ENCODE measurements around the gene BRD9. TPM values are rescaled to one million over a fixed set of nuclear protein-coding genes. Genes with fewer than 3 reads are reported as not detected.
A peak's percentile ranks its signal among the peaks of the same experiment; 100 is the strongest.
"Not testable (repeated sequence)": the region's sequence is repeated elsewhere in the genome, so short reads cannot be mapped to it uniquely, and the experiment has no call there.

Gene BRD9
- total and polyA plus RNA-seq, 4 donors = 33.4 to 49.2 (median 41.2) TPM

DNA sequence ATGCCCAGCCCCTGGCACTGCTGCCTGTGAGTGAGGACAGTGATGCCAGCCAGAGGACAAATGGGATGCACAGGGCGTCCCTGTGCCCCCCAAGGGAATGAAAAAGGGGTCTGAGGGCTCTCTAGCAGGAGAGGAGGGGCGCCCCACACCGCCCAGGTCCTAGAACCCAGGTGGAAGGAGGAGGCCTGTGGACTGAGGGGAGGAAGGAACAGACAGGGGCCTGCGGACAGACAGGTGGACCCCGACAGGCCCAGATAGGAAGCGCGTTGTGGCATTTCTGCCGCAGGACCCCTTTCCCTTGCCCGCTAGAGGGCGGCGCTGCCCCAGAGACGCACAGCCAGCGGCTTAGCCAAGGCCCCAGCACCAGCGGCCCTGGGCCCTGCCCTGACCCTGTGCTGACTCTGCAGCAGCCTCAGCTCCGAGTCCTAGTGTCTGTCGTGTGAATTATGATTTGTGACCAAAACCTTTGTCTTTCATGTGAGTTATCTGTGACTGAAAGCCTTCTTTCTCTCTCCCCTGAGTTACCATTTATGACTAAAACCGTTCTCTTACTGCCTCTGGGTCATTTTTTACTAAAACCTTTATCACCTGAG is 30.8 kb upstream of the BRD9 start:
- peaks cover 17% of the 10 kb centered on the region for H3K4me1 ChIP-seq (ENCODE audit: control insufficient read depth, insufficient read depth, low read length)
- H3K36me3 ChIP-seq (ENCODE audit: control insufficient read depth, insufficient read depth, low read length) = peaks cover 9% of the 10 kb centered on the region
- peaks cover 10% of the 10 kb centered on the region for H3K27me3 ChIP-seq (ENCODE audit: control insufficient read depth, insufficient read depth, low read length)
- H3K9me3 ChIP-seq (ENCODE audit: control insufficient read depth, insufficient read depth, low read length) = no peaks in the 10 kb centered on the region
- DNase-seq (ENCODE audit: low read depth in 4 of 6, low spot score in 6 of 6) = peak in 2 of 6 donors; percentile 84 to 89
- no peak overlapping the region for H3K27ac ChIP-seq (ENCODE audit: low read depth, low read length)
- WGBS (ENCODE audit: insufficient coverage) = 13% methylated on average over 16 of the region's 17 CpGs
- H3K4me3 ChIP-seq (ENCODE audit: low read depth, low read length) = no peak overlapping the region

DNA sequence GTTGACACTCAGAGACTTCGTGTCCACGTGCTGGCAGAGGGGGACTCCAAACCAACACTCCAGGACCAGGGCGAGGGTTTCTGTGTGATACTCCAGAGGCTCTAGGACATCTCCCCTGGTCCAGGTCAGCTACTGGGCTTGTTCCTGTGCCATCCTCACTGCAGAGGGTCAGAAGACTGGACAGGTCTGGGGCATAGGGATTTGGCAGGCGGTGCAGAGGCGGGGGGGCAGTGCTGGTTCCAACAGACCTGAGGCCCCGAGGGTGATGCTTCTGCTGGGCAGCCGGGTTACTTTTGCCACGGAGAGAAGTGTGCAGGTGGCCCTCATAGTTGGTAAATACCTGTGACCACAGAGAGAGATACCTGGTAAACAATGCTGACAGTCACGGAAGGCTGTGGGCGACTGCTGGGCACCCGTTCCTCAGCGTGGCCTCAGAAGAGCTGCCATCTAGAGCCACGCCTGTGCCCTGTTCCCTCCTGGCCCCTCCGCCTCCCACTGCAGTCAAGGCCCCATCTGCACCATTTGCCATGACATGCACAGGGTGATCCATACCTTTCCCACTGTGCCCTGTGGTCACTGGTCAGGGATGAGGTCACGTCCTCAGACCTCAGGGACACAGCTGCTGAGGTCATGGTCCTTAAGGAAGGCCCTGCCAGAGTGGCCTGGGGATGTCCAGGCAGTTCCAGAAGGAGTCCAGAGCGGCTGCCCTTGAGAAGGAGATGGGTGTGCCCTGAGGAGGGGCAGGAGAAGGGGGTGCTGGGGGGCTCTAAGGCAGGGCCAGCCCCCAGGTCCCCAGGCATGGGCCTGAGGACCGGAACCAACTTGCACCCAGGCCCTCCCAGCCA is 30.1 kb upstream of the BRD9 start:
- H3K36me3 ChIP-seq (ENCODE audit: control insufficient read depth, insufficient read depth, low read length) = peaks cover 9% of the 10 kb centered on the region
- peaks cover 17% of the 10 kb centered on the region for H3K4me1 ChIP-seq (ENCODE audit: control insufficient read depth, insufficient read depth, low read length)
- peaks cover 10% of the 10 kb centered on the region for H3K27me3 ChIP-seq (ENCODE audit: control insufficient read depth, insufficient read depth, low read length)
- H3K4me3 ChIP-seq (ENCODE audit: low read depth, low read length) = no peak overlapping the region
- no peak for DNase-seq (ENCODE audit: low read depth in 4 of 6, low spot score in 6 of 6)
- H3K9me3 ChIP-seq (ENCODE audit: control insufficient read depth, insufficient read depth, low read length) = no peaks in the 10 kb centered on the region
- 95% methylated on average over 17 of the region's 17 CpGs for WGBS (ENCODE audit: insufficient coverage)
- no peak overlapping the region for H3K27ac ChIP-seq (ENCODE audit: low read depth, low read length)

DNA sequence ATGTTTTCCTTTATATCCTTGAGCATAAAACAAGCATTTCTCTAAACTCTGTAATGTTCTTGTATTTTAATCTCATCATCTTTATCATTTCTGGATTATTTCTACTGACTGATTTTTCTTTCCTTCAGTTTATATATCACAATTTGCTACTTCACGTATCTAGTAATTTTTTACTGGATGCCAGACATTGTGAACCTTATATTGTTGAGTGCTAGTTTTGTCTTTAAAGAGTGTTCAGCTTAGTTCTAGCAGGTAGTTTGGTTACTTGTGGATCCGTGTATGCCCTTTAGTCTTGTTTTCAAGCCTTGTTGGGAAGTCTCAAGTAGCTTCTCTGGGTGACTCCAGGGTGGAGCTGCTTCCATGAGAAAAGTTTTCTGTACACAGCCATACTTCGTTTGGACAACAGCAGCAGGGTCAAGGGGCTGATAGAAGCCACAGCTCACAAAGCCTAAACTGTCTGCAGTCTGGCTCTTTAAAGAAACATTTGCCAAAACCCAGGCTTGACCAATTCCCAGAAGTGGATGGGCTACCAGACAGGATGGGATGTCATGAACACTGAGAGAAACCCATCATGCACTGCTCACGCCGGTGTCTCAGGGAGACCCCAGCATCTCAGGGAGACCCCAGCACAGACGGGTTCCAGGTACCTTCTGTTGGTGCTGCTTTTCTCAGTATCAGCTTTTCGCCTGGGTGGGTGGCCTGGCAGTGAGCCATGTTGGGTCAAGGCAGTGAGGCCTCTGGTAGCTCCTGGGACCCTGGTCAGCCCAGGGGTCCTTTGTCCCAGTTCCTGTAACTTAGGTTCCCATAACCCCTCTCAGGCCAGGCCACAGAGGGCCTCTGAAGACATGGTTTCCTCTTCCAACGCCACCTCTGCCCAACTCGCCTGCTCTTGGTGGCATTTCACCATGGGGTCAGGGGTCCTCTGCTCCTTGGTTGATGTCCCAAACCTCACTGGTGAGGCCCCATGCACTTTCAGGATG is 29.1 kb upstream of the BRD9 start:
- Histone ChIP-seq H3K27me3 (ENCODE audit: control insufficient read depth, insufficient read depth, low read length) (peaks cover 10% of the 10 kb centered on the region), H3K9me3 (ENCODE audit: control insufficient read depth, insufficient read depth, low read length) (no peaks in the 10 kb centered on the region), H3K36me3 (ENCODE audit: control insufficient read depth, insufficient read depth, low read length) (peaks cover 12% of the 10 kb centered on the region), H3K27ac (ENCODE audit: low read depth, low read length) (no peak overlapping the region), H3K4me3 (ENCODE audit: low read depth, low read length) (no peak overlapping the region), H3K4me1 (ENCODE audit: control insufficient read depth, insufficient read depth, low read length) (peaks cover 14% of the 10 kb centered on the region)
- 97% methylated on average over 7 of the region's 9 CpGs for WGBS (ENCODE audit: insufficient coverage)
- DNase-seq (ENCODE audit: low read depth in 4 of 6, low spot score in 6 of 6) = no peak

DNA sequence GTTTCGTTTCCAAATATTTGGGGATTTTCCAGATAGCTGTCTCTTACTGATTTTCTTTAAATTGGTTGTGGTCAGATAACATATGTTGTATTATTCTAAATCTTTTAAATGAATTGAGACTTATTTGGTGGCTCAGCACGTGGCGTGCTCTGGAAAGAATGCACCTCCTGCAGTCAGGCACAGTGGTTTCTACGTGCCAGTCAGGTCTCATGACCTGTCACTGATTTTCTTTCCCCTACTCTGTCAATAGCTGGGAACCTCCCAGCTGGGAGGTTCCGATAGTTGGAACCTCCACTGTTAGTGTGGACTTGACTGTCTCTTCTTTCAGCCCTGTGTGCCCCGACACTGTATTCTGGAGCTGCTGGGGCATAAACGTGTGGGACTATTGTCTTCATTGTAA is 27.7 kb upstream of the BRD9 start:
- Histone ChIP-seq H3K4me1 (ENCODE audit: control insufficient read depth, insufficient read depth, low read length) (peaks cover 13% of the 10 kb centered on the region), H3K27ac (ENCODE audit: low read depth, low read length) (no peak overlapping the region), H3K4me3 (ENCODE audit: low read depth, low read length) (no peak overlapping the region), H3K9me3 (ENCODE audit: control insufficient read depth, insufficient read depth, low read length) (no peaks in the 10 kb centered on the region), H3K36me3 (ENCODE audit: control insufficient read depth, insufficient read depth, low read length) (peaks cover 26% of the 10 kb centered on the region), H3K27me3 (ENCODE audit: control insufficient read depth, insufficient read depth, low read length) (peaks cover 3% of the 10 kb centered on the region)
- WGBS (ENCODE audit: insufficient coverage) = 76% methylated on average over 3 of the region's 7 CpGs
- no peak for DNase-seq (ENCODE audit: low read depth in 4 of 6, low spot score in 6 of 6)

DNA sequence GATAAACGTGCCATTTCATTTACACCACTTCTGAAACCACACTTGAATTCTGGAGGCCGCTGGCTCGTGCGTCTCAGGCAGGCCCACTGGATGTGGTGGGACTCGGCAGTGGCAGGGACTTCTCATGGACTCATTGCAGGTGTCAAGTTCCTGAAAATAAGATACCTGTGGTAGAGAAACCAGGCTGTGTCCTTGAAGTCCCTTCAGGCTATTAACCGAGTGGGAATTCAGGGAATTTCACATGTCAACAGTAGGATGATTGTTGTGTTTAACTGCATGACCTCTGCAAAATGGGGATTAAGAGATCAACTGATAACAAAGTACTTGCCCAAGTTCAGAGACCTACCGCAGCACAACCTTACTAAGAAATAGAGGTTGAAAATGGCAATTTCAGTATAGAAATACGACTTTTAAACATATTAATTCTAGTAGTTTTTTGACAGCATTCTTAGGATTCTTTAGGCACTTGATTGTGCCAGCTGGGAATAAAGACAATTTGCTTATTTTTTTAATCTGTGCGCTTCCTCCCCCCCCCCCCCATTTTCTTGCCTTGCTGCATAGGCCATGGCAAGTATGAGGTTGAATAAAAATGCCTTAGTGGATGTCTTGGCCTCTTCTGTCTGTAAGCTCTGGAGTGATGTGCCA is 26.9 kb upstream of the BRD9 start:
- no peak overlapping the region for H3K27ac ChIP-seq (ENCODE audit: low read depth, low read length)
- WGBS (ENCODE audit: insufficient coverage) = 96% methylated on average over 4 of the region's 9 CpGs
- DNase-seq (ENCODE audit: low read depth in 4 of 6, low spot score in 6 of 6) = no peak
- H3K4me1 ChIP-seq (ENCODE audit: control insufficient read depth, insufficient read depth, low read length) = peaks cover 13% of the 10 kb centered on the region
- no peaks in the 10 kb centered on the region for H3K9me3 ChIP-seq (ENCODE audit: control insufficient read depth, insufficient read depth, low read length)
- H3K36me3 ChIP-seq (ENCODE audit: control insufficient read depth, insufficient read depth, low read length) = peaks cover 32% of the 10 kb centered on the region
- no peak overlapping the region for H3K4me3 ChIP-seq (ENCODE audit: low read depth, low read length)
- H3K27me3 ChIP-seq (ENCODE audit: control insufficient read depth, insufficient read depth, low read length) = peaks cover 3% of the 10 kb centered on the region

DNA sequence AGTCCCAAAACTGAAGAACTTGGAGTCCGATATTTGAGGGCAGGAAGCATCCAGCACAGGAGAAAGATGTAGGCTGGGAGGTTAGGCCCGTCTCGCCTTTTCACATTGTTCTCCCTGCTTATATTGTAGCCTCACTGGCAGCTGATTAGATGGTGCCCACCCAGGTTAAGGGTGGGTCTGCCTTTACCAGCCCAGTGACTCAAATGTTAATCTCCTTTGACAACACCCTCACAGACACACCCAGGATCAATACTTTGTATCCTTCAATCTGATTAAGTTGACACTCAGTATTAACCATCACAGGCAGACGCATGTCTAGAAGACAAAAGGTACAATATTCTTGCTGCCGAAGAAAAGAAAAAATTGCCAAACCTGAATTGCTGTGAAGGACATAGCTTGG is 26.1 kb upstream of the BRD9 start:
- not testable (repeated sequence) for H3K9me3 ChIP-seq (ENCODE audit: control insufficient read depth, insufficient read depth, low read length); DNase-seq (ENCODE audit: low read depth in 4 of 6, low spot score in 6 of 6); H3K27ac ChIP-seq (ENCODE audit: low read depth, low read length); H3K27me3 ChIP-seq (ENCODE audit: control insufficient read depth, insufficient read depth, low read length); H3K4me3 ChIP-seq (ENCODE audit: low read depth, low read length)
- H3K36me3 ChIP-seq (ENCODE audit: control insufficient read depth, insufficient read depth, low read length) = peaks cover 32% of the 10 kb centered on the region
- WGBS (ENCODE audit: insufficient coverage) = 94% methylated on average over 2 of the region's 5 CpGs
- peaks cover 17% of the 10 kb centered on the region for H3K4me1 ChIP-seq (ENCODE audit: control insufficient read depth, insufficient read depth, low read length)

DNA sequence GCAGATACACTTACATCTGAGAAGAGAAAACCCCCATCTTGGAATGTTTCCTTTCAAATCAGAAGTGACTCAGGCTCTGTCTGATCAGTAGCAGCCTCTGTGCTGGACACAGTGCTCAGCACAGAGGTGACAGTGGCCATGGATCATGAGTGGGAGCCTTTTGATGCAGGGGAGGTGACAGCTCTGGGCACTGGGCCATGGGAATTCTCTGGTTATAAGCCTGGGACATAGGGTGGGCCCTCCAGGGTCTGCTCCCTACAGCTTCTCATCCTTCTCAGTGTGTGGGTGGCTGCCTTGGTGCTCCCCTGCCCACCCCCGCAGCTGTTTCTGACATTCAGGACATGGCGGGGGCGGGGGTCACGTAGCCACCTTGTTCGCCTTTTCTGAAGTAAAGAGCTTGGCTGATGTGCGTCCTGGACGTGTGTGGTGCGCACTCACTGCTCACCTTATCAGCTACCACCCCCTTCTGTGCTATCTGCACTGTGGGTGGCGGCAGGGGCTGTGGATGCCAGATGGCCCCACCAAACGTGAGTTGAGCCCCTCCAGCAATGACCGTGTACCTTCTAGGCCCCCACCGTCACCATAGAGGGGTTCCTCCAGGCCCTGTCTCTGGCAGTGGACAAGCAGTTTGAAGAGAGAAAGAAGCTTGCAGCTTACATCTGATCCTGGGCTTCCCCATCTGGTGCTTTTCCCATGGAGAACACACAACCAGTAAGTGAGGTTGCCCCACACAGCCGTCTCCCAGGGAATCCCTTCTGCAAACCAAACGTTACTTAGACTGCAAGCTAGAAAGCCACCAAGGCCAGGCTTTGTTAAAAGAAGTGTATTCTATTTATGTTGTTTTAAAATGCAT is 24.1 kb upstream of the BRD9 start:
- no peak overlapping the region for H3K27ac ChIP-seq (ENCODE audit: low read depth, low read length)
- H3K4me1 ChIP-seq (ENCODE audit: control insufficient read depth, insufficient read depth, low read length) = peaks cover 20% of the 10 kb centered on the region
- peaks cover 31% of the 10 kb centered on the region for H3K36me3 ChIP-seq (ENCODE audit: control insufficient read depth, insufficient read depth, low read length)
- no peaks in the 10 kb centered on the region for H3K9me3 ChIP-seq (ENCODE audit: control insufficient read depth, insufficient read depth, low read length)
- no peak overlapping the region for H3K4me3 ChIP-seq (ENCODE audit: low read depth, low read length)
- no peaks in the 10 kb centered on the region for H3K27me3 ChIP-seq (ENCODE audit: control insufficient read depth, insufficient read depth, low read length)
- DNase-seq (ENCODE audit: low read depth in 4 of 6, low spot score in 6 of 6) = no peak
- whole genome bisulfite sequencing (ENCODE audit: insufficient coverage) = 91% methylated on average over 11 of the region's 14 CpGs

DNA sequence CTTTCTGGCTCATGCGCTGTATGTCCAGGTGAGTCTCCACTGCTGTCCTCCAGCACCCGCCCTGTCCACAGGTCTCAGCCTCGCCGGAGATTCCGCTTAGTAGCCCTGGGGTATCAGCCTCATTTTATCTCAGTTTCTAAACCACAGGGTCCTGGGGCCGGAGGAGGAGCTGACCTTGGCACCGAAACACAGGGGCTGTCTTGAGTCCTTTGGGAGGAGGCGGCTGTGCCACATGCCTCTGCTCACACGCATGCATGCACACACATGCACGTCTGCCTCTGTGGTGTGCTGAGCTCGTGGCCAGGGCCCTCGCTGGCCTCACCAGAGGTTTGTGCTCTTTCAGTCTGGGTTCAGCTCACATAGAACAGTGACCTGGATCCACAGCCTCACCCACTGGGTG is 23.3 kb upstream of the BRD9 start:
- Histone ChIP-seq H3K27ac (ENCODE audit: low read depth, low read length) (no peak overlapping the region), H3K27me3 (ENCODE audit: control insufficient read depth, insufficient read depth, low read length) (no peaks in the 10 kb centered on the region), H3K4me3 (ENCODE audit: low read depth, low read length) (no peak overlapping the region), H3K9me3 (ENCODE audit: control insufficient read depth, insufficient read depth, low read length) (no peaks in the 10 kb centered on the region), H3K4me1 (ENCODE audit: control insufficient read depth, insufficient read depth, low read length) (peaks cover 20% of the 10 kb centered on the region), H3K36me3 (ENCODE audit: control insufficient read depth, insufficient read depth, low read length) (peaks cover 31% of the 10 kb centered on the region)
- WGBS (ENCODE audit: insufficient coverage) = 93% methylated on average over 11 of the region's 12 CpGs
- DNase-seq (ENCODE audit: low read depth in 4 of 6, low spot score in 6 of 6) = no peak
